Neural progenitor cell (in vitro differentiated cells): Measurements from ENCODE around the gene SLC17A7. TPM values are rescaled to one million over a fixed set of nuclear protein-coding genes. Genes with fewer than 3 reads are reported as not detected.
A peak's percentile ranks its signal among the peaks of the same experiment; 100 is the strongest.

Source experiments
- DNase-seq: peaks from one replicate; pipeline ENCODE4 v3.0.0-alpha.2; 2016; ENCODE audit warnings: low spot score
- H2AFZ ChIP-seq: fragments of 200-600 bp; sonication (generic); replicated peaks from 2 replicates; pipeline ENCODE4 v1.6.1; 2016; ENCODE audit warnings: antibody characterized with exemption
- H3F3A ChIP-seq: fragments of 200-600 bp; sonication (generic); 2 replicates; pipeline ENCODE4 v1.6.1; 2016; ENCODE audit warnings: antibody characterized with exemption, low read depth
- H3K27ac ChIP-seq: fragments of 200-600 bp; sonication (generic); 2 replicates; pipeline ENCODE4 v1.5.1; 2016; ENCODE audit warnings: mild to moderate bottlenecking
- H3K27me3 ChIP-seq: fragments of 200-600 bp; sonication (generic); 2 replicates; pipeline ENCODE4 v1.6.1; 2016; ENCODE audit warnings: mild to moderate bottlenecking, moderate library complexity
- H3K36me3 ChIP-seq: fragments of 200-600 bp; sonication (generic); 2 replicates; pipeline ENCODE4 v1.5.1; 2016
- H3K4me1 ChIP-seq: fragments of 200-600 bp; sonication (generic); 2 replicates; pipeline ENCODE4 v1.6.1; 2016; ENCODE audit warnings: mixed run types
- H3K4me2 ChIP-seq: fragments of 200-600 bp; sonication (generic); 2 replicates; pipeline ENCODE4 v1.6.1; 2016
- H3K4me3 ChIP-seq: fragments of 200-600 bp; sonication (generic); 2 replicates; pipeline ENCODE4 v1.5.1; 2016
- H3K79me2 ChIP-seq: fragments of 200-600 bp; sonication (generic); 2 replicates; pipeline ENCODE4 v1.6.1; 2016; ENCODE audit warnings: low read depth
- H3K9ac ChIP-seq: fragments of 200-600 bp; sonication (generic); 2 replicates; pipeline ENCODE4 v1.6.1; 2016
- H3K9me3 ChIP-seq: fragments of 200-600 bp; sonication (generic); 2 replicates; pipeline ENCODE4 v1.5.1; 2016; ENCODE audit warnings: low read depth
- H4K20me1 ChIP-seq: fragments of 200-600 bp; sonication (generic); 2 replicates; pipeline ENCODE4 v1.6.1; 2016; ENCODE audit warnings: low read depth
- H3K27ac Mint-ChIP-seq: 3 replicates; pipeline ENCODE4 v1.8.0; 2021; ENCODE audit warnings: mixed read lengths
- H3K27me3 Mint-ChIP-seq: 2 replicates; pipeline ENCODE4 v1.8.0; 2022; ENCODE audit warnings: low read depth, mild to moderate bottlenecking, inconsistent platforms, moderate library complexity, mixed read lengths; ENCODE audit not compliant: insufficient read depth
- H3K36me3 Mint-ChIP-seq: 3 replicates; pipeline ENCODE4 v1.8.0; 2021; ENCODE audit warnings: mixed read lengths
- H3K4me1 Mint-ChIP-seq: 3 replicates; pipeline ENCODE4 v1.8.0; 2021; ENCODE audit warnings: mixed read lengths
- H3K4me3 Mint-ChIP-seq: 3 replicates; pipeline ENCODE4 v1.8.0; 2021; ENCODE audit warnings: mild to moderate bottlenecking, moderate library complexity, mixed read lengths
- H3K9me3 Mint-ChIP-seq: 3 replicates; pipeline ENCODE4 v1.8.0; 2020; ENCODE audit warnings: mixed read lengths
- CTCF ChIP-seq: fragments of 200-600 bp; sonication (generic); IDR thresholded peaks from 2 replicates; pipeline ENCODE4 v1.5.1; 2017; ENCODE audit warnings: antibody characterized with exemption, mild to moderate bottlenecking
- EZH2 ChIP-seq: fragments of 200-600 bp; sonication (generic); IDR thresholded peaks from 2 replicates; pipeline ENCODE4 v1.6.1; 2017; ENCODE audit warnings: antibody characterized with exemption, mild to moderate bottlenecking, moderate library complexity
- EZH2phosphoT487 ChIP-seq: fragments of 200-600 bp; sonication (generic); IDR thresholded peaks from 2 replicates; pipeline ENCODE4 v1.6.1; 2017; ENCODE audit warnings: antibody characterized with exemption
- total RNA-seq: library from RNA; depleted of rRNA; stranded (reverse); fragments of >200 nt; gene quantifications from 2 replicates; pipeline ENCODE4 v1.2.3, GENCODE V29; 2015; ENCODE audit warnings: low replicate concordance

The SLC17A7 gene
- total RNA-seq, 1 donor from 2014 or later = 1.4 TPM

GRCh38 chr19:49470615-49470978 is 29.3 kb upstream of the SLC17A7 start:
- TF ChIP-seq EZH2 = no peak
- no peak for TF ChIP-seq EZH2phosphoT487
- no peak for TF ChIP-seq CTCF
- no peak overlapping the region for H3K4me3 Mint-ChIP-seq
- Histone ChIP-seq H3K9ac (no peak overlapping the region), H3K4me1 (peaks cover 13% of the 10 kb centered on the region), H4K20me1 (no peaks in the 10 kb centered on the region), H3K27me3 (peaks cover 14% of the 10 kb centered on the region), H3K79me2 (no peaks in the 10 kb centered on the region), H3K36me3 (no peaks in the 10 kb centered on the region), H3F3A (peaks cover 18% of the 10 kb centered on the region), H3K4me2 (no peak overlapping the region), H3K27ac (no peak overlapping the region), H2AFZ (no peak overlapping the region), H3K4me3 (no peak overlapping the region), H3K9me3 (no peaks in the 10 kb centered on the region)
- H3K36me3 Mint-ChIP-seq = peaks cover 7% of the 10 kb centered on the region
- no peak overlapping the region for H3K27ac Mint-ChIP-seq
- H3K4me1 Mint-ChIP-seq = peaks cover 6% of the 10 kb centered on the region
- peaks cover 8% of the 10 kb centered on the region for H3K27me3 Mint-ChIP-seq
- no peak for DNase-seq
- H3K9me3 Mint-ChIP-seq = no peaks in the 10 kb centered on the region

GRCh38 chr19:49469828-49470614 is 28.7 kb upstream of the SLC17A7 start:
- TF ChIP-seq CTCF (no peak), EZH2phosphoT487 (no peak), EZH2 (no peak)
- no peak overlapping the region for H3K9ac ChIP-seq
- H3K27me3 ChIP-seq = peaks cover 10% of the 10 kb centered on the region
- H3K4me2 ChIP-seq = no peak overlapping the region
- Mint-ChIP-seq H3K4me3 (no peak overlapping the region), H3K27me3 (peaks cover 6% of the 10 kb centered on the region), H3K4me1 (peaks cover 6% of the 10 kb centered on the region), H3K36me3 (peaks cover 7% of the 10 kb centered on the region), H3K9me3 (no peaks in the 10 kb centered on the region), H3K27ac (no peak overlapping the region)
- H4K20me1 ChIP-seq = no peaks in the 10 kb centered on the region
- no peak overlapping the region for H2AFZ ChIP-seq
- no peak for DNase-seq
- no peak overlapping the region for H3K4me3 ChIP-seq
- H3F3A ChIP-seq = peaks cover 13% of the 10 kb centered on the region
- H3K27ac ChIP-seq = no peak overlapping the region
- H3K79me2 ChIP-seq = no peaks in the 10 kb centered on the region
- no peaks in the 10 kb centered on the region for H3K9me3 ChIP-seq
- peaks cover 13% of the 10 kb centered on the region for H3K4me1 ChIP-seq
- no peaks in the 10 kb centered on the region for H3K36me3 ChIP-seq

GRCh38 chr19:49468746-49469447 is 27.6 kb upstream of the SLC17A7 start:
- DNase-seq = peak; percentile 94
- no peaks in the 10 kb centered on the region for H3K36me3 ChIP-seq

More at GRCh38 chr19:49468746-49469447, 27.6 kb upstream of the SLC17A7 start:
- TF ChIP-seq EZH2phosphoT487 (no peak), CTCF (no peak), EZH2 (no peak)
- H3F3A ChIP-seq = peaks cover 13% of the 10 kb centered on the region
- Mint-ChIP-seq H3K36me3 (peaks cover 7% of the 10 kb centered on the region), H3K9me3 (no peaks in the 10 kb centered on the region), H3K27me3 (peaks cover 6% of the 10 kb centered on the region), H3K4me1 (peaks cover 6% of the 10 kb centered on the region), H3K4me3 (peak overlapping the region; percentile 46), H3K27ac (peak overlapping the region; percentile 87)
- peaks cover 7% of the 10 kb centered on the region for H3K4me1 ChIP-seq
- H3K9ac ChIP-seq = no peak overlapping the region
- H3K27ac ChIP-seq = no peak overlapping the region
- no peak overlapping the region for H2AFZ ChIP-seq
- H3K79me2 ChIP-seq = no peaks in the 10 kb centered on the region
- no peaks in the 10 kb centered on the region for H4K20me1 ChIP-seq
- H3K4me2 ChIP-seq = no peak overlapping the region
- no peaks in the 10 kb centered on the region for H3K9me3 ChIP-seq
- no peaks in the 10 kb centered on the region for H3K27me3 ChIP-seq
- no peak overlapping the region for H3K4me3 ChIP-seq
